Stromal cell of bone marrow (primary cell): ENCODE data around the gene WHRN.

Source experiments
- DNase-seq: peaks from one replicate; pipeline ENCODE4 v3.0.0-alpha.2; 2012; ENCODE audit warnings: low read depth

Gene WHRN

DNA sequence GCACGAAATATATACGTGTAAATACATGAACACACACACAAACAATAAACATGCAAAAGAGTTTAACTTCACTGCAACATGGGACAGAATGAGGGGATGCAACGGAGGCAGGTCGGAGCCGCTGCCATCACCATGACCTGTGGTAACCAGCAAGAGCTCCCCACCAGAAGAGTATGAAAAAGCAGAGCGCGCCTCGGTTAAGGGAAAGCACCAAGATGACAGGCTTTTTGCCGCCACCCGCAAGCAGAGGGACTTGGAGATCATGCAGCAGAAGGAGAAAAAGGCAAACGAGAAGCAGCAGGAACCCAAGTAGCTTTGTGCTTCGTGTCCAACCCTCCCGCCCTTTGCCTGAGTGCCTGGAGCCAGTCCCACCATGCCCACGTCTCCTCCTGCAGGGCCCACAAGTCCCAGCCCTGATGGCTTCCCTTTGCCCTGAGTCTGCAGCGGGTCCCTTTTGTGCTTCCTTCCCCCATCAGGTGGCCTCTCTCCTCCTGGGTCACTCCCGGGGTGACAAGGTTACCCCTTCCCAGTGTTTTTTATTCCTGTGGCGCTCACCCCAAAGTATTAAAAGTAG, 13.8 kb downstream of the WHRN start:
- DNase-seq, result no peak

DNA sequence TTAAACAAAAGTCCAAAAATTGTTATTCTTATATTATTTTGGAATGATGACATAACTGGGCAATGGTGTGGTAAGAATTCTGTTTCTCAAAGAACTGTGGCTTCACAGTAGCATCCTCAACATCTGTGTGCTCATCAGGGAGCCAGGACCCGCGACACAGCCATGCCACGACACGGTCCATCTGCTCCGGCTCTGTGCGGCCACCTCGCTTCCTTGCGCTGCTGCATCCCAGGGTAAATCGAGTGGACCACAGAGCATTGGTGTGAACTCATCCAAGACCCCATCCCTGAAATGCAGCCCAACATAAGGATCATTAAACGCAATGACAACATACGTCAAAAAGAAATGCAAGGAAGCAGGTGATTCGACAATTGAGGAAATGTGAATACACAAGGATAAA, 15.3 kb downstream of the WHRN start:
- DNase-seq, result no peak

DNA sequence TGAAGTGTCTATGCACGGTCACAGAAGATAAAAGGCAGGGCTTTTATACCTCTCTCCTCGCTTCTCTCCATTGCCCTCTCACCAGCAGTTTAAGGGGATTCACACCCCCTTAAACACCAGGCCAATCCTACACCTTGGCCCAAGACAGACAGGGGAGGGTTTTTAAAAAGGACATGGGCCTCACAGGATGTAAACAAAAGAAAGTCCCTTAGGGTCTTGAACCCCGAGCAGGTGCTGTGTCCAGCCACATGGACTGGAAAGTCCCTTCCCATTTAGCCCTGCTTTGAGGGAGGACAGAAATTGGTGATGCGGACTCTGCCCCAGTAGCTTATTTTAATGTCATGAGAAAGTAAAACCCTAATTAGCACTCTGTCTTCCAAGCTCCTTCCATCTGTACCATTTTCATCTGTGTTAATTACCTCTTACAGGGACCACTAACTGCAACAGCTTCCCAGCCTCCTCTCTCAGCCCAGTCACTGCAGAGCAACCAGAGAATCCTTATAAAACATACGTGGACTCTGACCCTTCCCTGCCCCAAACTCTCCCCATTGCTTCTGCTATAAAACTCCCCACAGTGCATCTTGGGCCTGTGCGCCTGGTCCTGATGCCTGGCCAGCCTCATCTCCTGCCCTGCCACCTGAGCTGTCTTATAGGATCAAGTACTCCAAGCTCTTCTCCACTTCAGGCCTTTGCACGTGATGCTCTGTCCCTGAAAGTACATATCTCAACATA, 16.7 kb downstream of the WHRN start:
- DNase-seq, result no peak

DNA sequence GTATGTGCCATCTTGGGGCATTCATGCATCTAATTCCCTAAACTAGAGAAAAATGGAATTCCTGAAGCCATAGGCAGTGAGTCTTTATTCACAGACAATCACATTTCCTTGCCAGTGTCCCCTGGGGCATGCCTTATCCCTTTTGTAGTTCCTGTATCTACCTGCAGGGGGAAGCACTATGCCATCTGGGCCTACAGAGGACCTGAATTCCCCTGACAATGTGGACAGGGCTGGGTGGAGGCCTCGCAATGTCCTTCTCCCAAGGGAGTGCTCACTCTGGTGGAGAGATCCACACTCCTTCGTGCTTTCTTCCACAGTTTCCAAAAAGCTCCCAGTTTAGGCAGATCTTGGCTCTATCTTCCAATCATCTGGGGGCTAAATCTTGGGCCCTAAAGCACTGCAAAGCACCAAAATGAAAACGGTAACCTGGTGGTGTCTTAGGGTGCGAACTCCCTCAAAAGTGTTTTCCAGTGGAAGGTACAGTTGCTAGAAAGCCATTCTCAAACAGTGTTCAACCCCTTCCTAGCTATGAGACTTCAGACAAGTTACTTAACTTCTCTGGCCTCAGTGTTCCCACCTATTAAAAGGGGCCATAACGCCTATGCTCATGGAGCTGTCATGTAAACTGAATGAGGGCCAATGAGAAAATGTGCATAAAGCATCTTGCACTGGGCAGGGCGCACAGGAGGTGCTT, 17.5 kb downstream of the WHRN start:
- DNase-seq, result peak; percentile 44

DNA sequence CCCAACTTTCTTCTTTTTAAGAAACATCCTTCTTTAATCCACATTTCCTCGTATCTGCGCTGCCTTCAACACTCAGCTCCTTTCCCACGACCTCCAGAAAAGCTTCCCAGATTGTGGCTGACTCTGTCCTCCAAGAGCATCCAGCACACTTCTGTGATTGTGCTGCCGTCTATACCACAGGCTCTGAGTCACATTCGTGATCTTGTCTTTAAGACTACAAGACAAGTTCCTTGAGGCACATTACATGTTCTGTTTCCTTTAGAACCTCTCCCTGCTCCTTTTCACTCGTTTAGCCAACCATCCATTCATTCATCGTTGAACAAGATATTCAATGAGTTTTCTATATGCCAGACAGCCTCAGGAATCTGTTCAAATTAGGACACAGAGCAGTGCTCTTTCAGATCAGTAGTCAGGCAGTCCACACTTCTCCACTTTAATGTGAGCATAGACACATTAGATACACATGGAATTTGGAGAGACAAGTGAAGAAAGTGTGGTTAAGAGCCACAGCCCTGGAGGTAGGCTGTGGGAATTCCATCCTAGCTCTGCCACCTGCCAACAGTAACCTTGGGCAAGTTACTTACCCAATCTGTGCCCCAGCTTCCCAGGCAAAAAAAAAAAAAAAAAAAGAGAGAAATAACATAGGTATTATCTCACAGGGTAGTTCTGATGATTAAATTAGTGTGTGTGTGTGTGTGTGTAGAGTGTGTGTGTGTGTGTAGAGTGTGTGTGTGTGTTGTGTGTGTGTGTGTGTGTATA, 18.9 kb downstream of the WHRN start:
- DNase-seq, result no peak

DNA sequence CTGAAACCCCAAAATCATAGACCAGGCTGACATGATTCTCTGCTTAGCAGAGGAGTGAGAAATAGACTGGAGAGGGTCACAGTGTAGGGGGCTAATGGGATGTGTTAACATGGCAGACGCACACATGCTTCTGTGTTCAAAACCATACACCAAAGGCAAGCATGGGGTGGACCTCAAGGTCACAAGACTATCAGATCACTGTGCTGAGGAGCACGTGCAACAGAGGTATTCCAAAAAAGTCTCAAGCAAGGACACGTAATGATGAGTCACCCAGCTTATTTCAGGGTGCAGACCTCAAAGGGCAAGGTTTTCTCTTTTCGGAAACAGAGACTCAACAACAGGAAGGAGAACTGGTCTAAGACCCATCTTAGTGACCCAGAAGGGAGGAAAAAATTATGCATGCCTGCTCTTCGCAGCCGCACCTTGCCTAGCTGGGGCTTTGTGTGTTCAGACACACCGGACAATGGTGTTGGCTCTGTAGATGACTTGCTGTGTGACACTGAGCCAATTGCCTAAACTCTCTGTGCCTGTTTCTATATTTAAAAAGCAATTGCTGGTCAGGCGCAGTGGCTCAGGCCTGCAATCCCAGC, 20.3 kb downstream of the WHRN start:
- peak; percentile 65 for DNase-seq

DNA sequence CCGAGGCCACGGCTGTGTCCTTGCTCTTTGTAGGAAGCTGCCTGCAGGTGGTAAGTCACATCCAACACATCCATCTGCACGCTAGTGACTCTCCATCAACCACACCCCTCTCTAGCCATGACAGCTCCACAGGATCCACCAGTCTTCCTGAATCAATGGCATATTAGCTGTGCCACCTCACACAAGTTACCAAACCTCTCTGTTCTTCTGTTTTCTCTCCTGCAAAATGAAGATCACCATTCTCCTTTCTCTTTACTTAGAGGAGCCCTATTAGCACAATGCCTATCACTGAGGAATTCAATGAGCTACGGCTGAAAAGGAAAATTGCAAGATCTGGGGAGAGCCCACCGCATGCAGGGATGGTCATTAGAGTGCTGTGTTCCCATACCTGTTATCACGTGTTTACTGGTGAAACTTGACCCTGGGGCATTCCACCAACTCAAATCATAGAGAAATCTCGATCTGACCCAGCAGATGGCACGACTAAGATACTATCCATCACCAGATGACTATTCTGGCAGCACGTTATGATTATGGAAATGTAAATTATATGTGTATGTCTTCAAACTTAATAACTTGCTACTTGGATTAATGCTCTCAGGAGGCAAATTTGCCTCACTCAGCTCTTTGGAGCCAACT, 20.9 kb downstream of the WHRN start:
- DNase-seq, result no peak

DNA sequence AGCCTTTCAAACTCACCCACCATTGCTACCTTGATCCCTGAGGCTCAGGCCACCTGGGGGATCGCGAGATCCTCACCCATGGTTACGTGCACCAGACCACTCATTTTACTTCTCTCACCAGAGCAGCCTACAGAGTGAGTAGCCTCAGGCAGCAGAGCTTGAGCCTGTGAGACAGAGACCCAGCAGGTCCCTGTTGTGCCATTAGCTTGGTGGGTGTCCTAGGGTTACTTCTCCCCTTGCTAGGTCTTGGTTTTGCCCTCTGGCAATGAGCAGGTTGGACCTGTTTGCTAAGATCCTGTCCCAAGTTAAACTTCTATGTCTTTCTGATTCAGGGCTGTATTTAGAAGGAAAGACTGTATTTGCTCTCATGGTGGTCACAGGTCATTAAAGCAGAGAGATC, 21.8 kb downstream of the WHRN start:
- DNase-seq, result no peak

DNA sequence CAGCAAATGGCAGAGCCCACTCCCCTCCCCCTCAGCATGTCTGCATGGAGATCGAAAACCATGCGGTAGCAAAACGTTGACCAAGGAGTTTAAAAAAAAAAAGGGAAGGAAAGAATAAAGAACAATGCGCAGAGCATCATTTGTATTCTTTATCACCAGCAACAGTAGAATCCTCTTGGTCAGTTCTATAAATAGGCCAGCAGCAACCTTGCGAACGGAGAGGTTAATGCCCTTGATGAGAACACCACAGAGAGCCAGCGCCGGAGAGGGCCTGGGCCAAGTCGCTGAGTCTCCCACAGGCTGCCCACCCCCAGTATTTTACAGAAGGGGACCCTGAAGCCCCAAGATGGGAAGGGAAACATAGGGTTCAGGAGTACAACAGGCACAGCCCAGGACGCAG, 22.7 kb downstream of the WHRN start:
- DNase-seq, result no peak

DNA sequence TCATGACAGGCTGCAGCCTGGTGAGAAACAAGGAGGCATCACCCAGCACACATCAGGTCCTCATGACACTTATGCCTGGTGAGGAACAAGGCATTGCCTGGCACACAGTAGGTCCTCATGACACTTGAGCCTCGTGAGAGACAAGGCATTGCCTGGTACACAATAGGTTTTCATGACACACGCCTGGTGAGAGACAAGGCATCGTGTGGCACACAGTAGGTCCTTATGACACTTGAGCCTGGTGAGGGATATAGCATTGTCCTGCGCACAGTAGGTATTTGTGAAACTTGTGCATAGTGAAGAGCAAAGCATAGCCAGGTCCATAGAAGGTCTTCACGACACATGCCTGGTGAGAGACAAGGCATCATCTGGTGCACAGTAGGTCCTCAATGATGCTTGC, 23.5 kb downstream of the WHRN start:
- no peak for DNase-seq

DNA sequence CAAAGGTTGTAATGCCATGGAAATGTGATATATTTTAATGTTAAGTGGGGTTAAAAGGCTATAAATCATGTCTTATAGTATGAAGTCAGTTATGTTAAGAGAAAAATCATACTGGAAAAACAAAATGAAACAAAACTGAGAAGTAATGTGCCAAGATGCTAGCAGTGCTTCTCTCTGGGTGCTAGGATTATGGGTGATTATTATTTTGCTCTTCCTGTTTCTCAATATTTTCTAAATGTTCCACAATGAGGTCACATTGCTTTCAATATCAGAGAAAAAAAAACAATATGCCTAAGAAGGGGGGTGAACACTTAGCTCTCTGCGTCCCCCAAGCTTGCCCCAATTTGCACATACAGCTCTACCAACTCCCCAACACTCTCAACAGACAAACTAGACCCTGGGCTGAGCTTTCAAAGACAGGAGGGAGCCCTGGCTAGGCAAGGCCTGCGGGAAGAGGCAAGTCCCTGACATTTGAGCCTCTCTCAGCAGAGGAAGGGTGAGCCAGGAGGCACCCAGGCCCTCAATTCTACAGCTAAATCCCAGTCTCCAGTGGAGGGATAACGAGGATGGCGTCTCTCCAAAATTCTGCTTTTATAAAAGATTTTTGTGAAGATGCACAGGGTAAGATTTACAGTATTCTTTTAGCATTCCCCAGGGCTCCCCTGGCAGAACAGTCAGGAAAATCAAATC, 24.4 kb downstream of the WHRN start:
- DNase-seq, result no peak

DNA sequence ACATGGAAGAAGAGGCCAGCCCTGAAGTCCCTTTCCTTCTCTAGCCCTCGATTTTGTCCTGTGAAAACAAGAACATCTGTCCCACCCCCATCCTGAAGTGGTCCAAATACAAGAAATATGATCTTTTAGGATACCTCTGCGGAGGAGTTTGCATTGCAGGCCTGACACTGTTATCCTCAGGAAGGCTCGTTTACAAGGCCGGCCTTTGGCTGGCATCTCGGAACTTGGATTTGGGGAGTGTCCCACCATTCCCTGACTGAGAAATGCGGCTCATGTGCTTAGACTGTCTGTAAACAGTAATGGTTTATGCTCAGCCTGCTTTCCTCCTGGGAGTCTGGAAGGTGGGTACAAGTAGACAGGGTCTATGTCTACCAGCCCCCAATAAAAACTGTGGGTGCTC, 26.4 kb downstream of the WHRN start:
- DNase-seq, result no peak

DNA sequence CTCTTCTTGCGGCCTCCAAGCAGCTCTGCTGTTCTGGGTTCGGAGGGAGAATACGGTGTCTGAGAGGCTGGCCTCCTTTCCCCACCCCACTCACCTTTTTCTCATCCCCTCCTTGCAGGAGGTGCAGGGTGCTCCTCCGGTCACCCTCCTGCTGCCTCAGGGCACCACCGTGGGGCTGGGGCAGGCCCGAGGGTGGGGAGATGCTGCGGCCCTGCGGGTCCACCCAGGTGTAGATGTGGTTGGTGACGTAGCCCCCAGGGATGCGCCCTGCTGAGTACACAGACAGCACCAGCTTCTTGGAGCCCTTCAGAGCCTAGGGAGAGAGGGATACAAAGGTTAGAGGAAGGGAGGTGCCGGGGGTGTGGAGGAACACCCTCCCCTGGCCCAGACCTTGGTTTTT, 26.8 kb downstream of the WHRN start:
- no peak for DNase-seq

DNA sequence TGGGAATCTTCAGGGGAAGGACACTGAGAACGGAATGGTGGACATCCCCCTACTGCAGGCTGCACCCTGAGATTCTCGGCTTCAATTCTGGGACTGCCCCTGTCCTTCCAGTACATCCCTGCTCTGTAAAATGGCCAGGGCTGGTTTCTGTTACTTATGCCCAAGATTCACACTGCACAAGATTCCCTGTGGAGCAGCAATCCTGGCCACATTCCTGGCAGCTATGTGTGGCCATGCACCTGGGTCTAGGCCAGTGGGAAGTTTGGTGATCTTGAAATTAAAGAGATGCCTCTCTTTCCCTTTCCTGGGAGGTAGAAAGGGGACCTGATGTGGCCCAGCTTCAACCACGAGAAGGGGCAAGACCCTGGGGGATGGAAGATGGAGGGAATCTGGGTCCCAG, 27.6 kb downstream of the WHRN start:
- no peak for DNase-seq

DNA sequence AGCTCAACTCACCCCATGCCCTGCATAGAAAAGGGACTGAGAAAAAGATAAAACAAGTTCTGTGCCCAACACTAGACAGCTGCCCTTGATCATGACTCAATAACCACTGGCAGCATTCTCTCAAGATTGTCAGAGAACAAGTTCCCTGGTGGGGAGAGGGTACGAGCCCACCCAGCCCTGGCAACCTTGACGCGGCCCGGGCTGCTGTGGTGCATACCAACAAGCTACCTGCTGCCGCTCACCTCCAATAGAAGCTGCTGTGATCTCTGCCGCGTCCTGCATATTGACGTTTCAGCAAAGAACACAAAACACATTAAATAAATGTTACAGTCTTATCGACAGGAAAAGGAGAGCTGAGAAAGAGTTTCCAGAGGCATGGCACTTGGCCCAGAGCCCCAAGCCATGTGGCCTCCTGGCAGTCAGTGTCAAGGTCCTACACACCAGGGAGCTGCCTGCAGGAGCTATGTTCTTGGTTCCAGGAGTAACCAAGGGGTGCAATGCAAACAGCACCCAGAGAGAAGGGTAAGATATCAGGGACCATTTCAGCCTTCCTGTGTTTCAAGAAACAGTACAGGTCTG, 28.3 kb downstream of the WHRN start:
- DNase-seq, result no peak

DNA sequence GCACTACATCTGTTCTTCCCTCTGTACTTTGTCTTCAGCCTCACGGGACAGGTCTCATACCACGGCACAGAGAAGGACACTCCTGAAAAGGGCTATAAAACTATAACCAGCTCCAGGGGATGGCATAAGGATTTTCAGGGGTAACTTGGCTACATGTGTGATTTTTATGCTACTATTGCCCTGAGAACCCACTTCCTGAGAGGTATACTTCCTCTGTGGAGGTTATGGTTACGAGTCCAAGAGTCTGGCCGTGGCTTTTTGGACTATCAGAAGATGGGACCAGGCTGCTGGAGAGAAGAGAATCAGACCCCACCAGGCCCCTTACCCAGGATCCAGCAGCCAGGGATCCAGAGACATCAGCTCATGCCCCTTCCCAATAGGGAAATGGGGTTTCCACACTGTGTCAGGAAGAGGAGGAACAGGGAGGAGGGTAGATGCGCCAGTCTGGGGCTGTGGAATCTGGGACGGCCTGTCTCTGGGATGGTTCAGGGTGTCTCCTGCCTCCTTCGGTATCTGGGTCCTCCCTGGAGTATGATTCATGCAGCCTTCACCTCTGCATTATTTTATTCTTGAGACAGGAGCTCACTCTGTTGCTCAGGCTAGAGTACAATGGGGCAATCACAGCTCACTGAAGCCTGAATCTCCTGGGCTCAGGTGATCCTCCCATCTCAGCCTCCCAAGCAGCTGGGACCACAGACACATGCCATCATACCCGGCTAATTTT, 29.7 kb downstream of the WHRN start:
- DNase-seq, result no peak

DNA sequence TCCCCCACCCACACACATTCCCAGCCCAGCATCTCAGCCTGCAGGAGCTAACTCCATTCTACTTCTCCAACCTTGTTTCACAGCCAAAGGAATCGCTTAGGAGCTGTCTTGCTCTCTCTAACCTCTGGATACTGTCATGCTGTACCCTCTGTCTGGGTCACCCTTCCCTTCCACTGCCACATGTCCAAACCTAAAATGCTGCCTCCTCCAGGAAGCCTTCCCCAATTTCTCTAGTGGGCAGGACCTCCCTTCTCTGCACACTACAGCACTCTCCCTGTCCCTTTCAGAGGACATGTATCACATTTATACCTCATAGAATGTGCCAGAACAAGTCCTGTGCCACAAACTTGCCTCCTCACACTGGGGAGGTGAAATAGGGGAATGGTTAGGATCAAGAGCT, 30.8 kb downstream of the WHRN start:
- DNase-seq, result no peak

DNA sequence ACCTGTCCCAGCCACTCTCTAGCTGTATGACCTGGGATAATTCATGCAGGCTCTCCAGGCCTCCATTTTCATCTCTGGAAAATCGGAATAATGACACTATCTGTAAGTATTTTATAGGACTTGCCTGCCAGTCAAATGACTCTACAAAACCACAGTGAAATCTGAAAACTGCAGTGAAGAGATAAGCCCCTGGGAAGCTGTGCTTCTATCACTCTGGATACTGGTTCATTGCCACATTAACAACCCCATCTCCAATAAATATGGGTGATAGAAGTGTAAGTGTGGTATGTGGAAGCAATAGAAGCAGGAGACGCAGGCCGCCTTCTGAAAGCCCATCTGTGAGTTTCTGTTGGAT, 31.8 kb downstream of the WHRN start:
- no peak for DNase-seq

DNA sequence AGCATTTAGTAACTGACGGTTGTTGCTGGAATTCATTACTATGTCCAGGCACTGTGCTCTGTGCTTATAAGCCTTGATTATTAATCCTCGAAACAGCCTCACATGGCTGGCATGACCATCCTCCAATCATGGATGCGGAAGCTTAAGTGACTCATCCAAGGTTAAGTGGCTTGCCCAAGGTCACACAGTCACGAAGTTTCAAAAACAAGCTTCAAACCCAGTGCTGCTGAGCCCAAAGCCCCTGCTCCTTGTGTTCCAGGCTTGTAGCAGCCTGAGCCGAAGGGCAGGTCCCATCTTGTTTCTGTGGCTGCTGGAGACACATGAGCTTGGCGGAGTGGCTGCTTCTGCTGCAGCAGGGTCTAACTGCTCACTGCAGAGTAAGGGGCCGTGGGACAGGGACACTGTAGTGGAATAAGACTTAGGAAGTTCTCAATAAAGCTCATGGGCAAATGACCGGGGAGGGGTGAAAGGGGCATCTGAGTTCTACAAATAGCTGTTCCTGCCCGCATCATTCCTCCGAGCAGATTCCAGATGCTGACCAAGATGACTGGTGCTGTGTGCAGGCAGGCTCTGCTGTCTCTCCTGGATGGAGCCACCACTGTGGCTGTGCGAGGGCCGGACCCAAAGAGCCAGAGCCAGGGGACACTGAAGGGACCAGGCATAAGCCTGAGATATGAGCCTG, 32.4 kb downstream of the WHRN start:
- DNase-seq, result no peak

DNA sequence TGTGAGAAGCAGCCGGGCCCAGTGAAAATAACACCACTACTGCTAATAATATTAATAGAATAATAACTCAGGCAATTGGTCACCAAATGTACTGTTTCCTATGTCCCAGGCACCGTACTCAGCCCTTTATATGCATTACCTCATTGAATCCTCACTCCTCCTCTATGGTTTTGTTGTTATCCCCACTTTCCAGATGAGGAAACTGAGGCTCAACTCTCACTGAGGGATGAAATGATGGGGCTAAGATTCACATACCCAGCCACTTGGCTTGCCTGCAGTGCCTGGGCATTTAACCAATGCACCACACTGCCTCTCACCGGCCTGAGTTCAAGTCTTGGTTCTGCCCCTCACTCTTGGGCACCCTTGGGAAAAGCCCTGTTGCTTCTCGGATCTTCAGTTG, 34.1 kb downstream of the WHRN start:
- no peak for DNase-seq
